ENCODE results near the gene MBTPS2.

- TF ChIP-seq CTCF (IDR thresholded peaks at IDR 0.05): no peak
- no peak for TF ChIP-seq POLR2AphosphoS5 (IDR thresholded peaks at IDR 0.05)
These were observed 32.7 kb upstream of the MBTPS2 start for GRCh38 chrX:21806691-21807090.
